HG03025 (cell line): ENCODE results near the gene MROH8.

ENCODE experiments used
- ATAC-seq: cut with Tn5 transposase; IDR thresholded peaks from one replicate; pipeline ENCODE4 v1.9.1; 2021; ENCODE audit warnings: mild to moderate bottlenecking, moderate library complexity; ENCODE audit not compliant: unreplicated experiment, low FRiP score

MROH8 gene

GRCh38 chr20:37200376-37200775 lies 21.0 kb upstream of the MROH8 start:
- ATAC-seq = no peak

GRCh38 chr20:37198932-37199660 lies 19.7 kb upstream of the MROH8 start:
- no peak for ATAC-seq

GRCh38 chr20:37194621-37195417 lies 15.5 kb upstream of the MROH8 start:
- ATAC-seq = no peak

- ATAC-seq = no peak
Observed at GRCh38 chr20:37193821-37194220, 14.5 kb upstream of the MROH8 start.

GRCh38 chr20:37193226-37193625 lies 13.9 kb upstream of the MROH8 start:
- ATAC-seq = no peak

GRCh38 chr20:37192137-37192854 lies 12.9 kb upstream of the MROH8 start:
- no peak for ATAC-seq

- no peak for ATAC-seq
Observed at GRCh38 chr20:37190354-37191112, 11.2 kb upstream of the MROH8 start.

GRCh38 chr20:37189416-37190016 lies 10.2 kb upstream of the MROH8 start:
- ATAC-seq = no peak

- ATAC-seq = no peak
Observed at GRCh38 chr20:37188787-37189186, 9.4 kb upstream of the MROH8 start.

GRCh38 chr20:37185686-37186085 lies 6.3 kb upstream of the MROH8 start:
- ATAC-seq = no peak

- ATAC-seq = no peak
Observed at GRCh38 chr20:37179683-37180524, 556 bp upstream of the MROH8 start.

- ATAC-seq = no peak
Observed at GRCh38 chr20:37172836-37173235, 6.5 kb downstream of the MROH8 start.

GRCh38 chr20:37166867-37167266 lies 12.5 kb downstream of the MROH8 start:
- ATAC-seq = no peak

GRCh38 chr20:37165031-37165430 lies 14.3 kb downstream of the MROH8 start:
- no peak for ATAC-seq

- ATAC-seq = no peak
Observed at GRCh38 chr20:37163832-37164554, 15.4 kb downstream of the MROH8 start.

GRCh38 chr20:37162646-37163045 lies 16.7 kb downstream of the MROH8 start:
- ATAC-seq = no peak

- no peak for ATAC-seq
Observed at GRCh38 chr20:37161830-37162549, 17.4 kb downstream of the MROH8 start.

- no peak for ATAC-seq
Observed at GRCh38 chr20:37160683-37161082, 18.7 kb downstream of the MROH8 start.
